HG03097 (cell line): Measurements from ENCODE around the gene TMEM213.
A peak's percentile ranks its signal among the peaks of the same experiment; 100 is the strongest.

Experiments used
- ATAC-seq: cut with Tn5 transposase; IDR thresholded peaks from one replicate; pipeline ENCODE4 v1.9.1; 2021; ENCODE audit not compliant: unreplicated experiment, low FRiP score

TMEM213 gene, protein sequence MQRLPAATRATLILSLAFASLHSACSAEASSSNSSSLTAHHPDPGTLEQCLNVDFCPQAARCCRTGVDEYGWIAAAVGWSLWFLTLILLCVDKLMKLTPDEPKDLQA

GRCh38 chr7:138797715-138798320 is at the start of gene TMEM213, which contains the start of gene ATP6V0A4:
Gene TMEM213, plus strand, starts transcription at chr7:138797994. Its CDS starts 111 bp downstream, at chr7:138798105.
Gene ATP6V0A4, minus strand, starts transcription at chr7:138798196. Its CDS starts 26,949 bp downstream, at chr7:138771247.
- ATAC-seq = no peak

DNA sequence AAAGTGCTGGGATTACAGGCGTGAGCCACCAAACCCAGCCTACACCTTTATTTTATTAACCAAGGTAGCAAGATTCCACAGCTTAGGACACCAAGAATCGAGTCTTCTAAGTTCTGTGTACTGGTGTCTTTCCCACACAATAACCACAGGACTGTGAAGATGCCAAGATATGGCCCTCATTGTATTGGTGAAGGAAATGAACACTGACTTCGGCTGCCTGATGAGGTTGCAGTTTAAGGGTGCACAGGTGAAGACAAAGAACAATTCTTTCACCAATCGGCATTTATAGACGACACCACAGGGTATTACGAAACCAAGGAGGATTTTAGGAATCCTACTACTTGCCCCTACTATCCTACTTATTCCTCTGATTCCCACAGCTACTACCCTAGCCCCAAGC is 49.1 kb upstream of the TMEM213 start:
- no peak for ATAC-seq

- ATAC-seq = no peak
These were observed 47.8 kb upstream of the TMEM213 start for GRCh38 chr7:138749960-138750359.

DNA sequence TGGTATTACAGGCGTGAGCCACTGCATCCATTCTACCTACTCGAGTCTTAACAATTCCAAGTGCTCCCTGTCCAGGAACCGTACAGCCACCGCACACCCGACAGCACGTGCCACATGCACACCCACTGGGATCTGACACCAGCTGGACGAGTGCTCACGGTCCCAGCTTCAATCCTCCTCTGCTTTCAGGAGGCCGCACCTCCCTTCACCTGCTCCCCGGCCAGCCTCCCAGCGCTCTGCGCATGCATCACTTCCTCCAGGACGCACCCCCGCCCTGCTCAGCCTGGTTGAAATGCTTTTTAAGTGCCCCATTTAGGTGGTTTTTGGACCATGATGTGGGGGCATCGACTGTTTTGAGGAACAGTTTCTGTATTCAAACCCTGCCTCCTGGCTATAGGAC is 47.3 kb upstream of the TMEM213 start:
- no peak for ATAC-seq

GRCh38 chr7:138750901-138751464 is 46.8 kb upstream of the TMEM213 start:
- no peak for ATAC-seq

DNA sequence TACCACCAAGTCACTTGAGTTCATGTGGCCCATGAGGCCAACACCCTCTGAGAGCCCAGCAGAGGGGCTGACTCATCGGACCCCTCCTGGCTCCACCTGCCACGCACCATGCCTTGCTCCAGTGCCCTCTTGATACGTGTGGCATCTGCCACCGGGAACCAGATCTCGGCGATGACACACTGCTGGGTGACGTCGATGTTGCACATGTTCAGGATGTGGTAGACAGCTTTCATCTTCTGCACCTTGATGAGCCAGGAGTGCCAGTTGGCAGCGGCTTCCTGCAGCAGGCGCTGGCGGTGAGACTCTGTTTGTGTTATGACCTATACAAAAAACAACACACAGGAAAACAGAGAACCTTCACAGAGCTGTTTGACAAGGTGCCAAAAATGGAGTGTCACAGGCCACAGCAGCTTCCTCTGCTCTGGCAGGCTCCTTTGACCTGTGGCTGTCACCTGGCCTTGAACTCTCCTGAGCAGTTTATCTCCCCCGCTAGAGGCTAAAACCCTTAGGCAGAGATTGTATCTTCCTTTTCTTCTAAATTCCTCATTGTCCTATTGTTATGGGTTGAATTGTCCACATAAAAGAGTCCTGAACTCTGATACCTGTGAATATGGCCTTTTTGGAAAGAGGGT is 45.2 kb upstream of the TMEM213 start:
- ATAC-seq = peak; percentile 85

GRCh38 chr7:138753150-138753518 is 44.7 kb upstream of the TMEM213 start:
- no peak for ATAC-seq

DNA sequence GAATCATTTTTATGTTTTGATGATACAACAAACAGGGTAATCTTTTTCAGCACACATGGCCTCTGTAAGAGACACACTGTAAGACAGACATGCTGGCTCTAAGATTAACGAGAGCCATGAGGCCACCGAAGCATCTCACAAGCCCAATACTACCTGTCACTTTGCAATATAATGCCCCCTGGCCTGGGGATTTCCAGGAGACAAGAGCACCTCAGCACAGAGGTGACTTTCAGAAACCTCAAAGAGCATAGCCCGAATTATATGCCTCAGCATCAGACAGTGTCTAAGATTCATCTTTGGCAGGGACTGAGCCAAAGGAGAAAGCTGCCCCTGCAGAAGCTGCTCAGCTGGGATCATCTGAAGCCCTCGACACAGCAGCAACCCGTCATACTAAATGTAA is 44.2 kb upstream of the TMEM213 start:
- ATAC-seq = no peak

GRCh38 chr7:138755331-138755747 is 42.5 kb upstream of the TMEM213 start:
- no peak for ATAC-seq

DNA sequence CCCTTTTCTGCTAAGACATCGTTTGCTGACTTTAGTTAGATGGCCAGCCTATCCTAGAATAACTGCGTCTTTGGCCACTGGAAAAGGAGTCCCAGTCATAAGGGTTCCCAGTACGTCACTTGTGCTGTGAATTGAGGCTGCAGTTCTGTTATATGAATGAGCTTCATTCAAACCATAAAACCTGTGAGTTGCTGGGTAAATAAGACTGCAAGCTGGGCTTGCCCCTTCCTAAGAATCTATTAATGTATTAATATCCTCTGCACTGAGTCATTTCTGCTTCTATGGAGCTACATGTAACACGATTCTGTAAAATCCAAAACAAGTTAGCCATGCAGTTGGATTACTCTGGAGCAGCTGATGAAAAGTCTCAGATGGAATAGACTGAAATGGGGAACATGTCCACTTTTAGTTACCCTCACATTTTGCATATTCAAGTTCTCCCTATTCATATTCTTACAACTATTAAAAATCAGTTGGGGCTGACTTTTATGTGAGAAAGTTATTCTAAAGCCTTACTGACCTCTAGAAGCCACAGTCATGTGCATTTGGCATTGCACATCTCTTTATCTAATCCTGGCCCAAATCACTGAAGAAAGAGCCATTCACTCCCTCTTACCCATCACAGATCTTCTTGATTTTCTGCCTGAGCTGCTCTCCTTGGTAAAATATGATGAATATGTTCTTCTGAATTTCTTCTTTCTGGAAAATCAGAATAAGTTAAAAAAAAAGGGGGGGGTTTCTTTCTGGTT is 41.8 kb upstream of the TMEM213 start:
- no peak for ATAC-seq

- no peak for ATAC-seq
These were observed 41.1 kb upstream of the TMEM213 start for GRCh38 chr7:138756591-138757242.

DNA sequence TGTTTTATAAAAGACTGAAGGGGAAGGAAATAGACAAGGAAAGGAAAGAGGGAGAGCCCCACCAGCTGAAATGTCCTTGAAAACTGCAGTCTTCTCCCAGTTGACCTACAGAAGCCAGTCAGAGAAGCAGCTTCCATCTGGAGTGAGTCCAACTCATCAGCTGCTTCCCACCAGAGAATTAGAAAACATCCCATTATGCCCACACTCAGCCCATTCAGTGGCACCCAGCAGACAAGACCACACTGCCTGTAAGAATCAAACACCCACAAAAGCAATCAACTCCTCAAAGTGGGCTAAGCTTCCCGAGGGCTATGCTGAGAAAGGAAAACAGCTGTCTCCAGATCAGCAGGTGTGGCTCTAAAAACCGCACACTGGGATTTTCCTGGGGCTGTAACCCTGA is 29.6 kb upstream of the TMEM213 start:
- ATAC-seq = no peak

- ATAC-seq = no peak
These were observed 26.9 kb upstream of the TMEM213 start for GRCh38 chr7:138770904-138771303.

DNA sequence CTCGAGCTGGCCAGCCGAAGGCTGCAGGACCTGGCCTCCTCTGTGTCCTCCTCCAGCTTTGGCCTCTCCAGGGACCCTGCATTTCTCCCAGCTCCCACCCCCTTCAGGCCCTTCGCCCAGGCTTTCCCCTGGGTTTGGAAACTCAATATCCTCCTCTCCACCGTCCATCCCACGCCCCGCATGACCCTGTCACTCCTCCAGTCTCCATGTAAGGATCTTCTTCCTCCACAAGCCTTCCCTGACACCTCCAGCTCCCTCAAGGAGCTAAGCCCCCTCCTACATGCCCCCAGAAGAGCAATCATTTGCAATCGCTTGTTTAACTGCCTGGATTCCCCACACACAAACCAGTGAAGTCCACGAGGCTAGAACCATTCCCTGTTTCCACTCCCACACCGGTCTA is 24.6 kb upstream of the TMEM213 start:
- no peak for ATAC-seq

- ATAC-seq = no peak
These were observed 24.0 kb upstream of the TMEM213 start for GRCh38 chr7:138773817-138774216.

DNA sequence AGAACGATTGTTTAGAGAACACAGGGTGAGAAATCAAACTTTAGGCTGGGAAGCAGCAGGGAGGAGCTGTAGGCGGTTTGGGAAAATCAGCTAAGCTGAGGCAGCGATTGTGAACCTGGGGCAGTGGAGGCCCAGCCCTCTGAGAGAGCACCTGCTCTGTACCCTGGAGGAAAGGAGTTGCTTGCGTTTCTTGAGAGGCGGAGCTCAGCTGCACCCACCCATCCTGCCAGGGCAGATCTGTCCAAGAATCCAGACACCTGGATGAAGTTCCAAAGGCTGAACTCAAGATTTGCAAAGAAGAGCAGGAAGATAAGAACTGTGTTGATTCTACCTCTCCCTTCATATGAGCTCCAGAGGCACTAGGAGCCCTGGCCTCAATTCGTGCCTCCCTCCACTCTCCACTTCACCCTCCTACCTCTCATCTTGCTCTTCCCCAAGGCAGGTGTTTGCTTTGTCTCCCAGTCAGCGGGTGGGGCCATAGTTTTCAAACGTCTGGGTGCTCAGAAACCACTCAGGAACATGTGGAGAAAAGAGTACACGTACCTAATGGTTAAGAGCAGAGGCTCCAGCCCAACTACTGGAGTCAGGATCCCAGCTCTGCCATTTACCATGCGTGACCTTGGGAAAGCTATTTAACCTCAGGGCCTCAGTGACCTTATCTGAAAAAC is 21.5 kb upstream of the TMEM213 start:
- ATAC-seq = no peak

DNA sequence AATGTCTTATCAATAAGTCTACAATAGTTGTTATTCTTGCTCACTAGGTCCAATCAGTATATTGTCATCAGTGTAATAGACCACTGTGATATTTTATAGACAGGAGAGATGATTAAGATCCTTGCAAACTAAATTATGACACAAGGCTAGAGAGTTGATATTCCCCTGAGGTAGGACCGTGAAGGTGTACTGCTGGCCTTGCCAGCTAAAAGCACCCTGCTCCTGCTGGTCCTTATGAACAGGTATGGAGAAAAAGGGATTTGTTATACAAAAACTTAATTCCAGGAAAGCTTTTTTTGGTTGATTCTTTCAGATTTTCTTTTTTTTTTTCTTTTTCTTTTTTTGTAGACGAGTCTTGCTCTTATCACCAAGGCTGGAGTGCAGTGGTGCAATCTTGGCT is 16.8 kb upstream of the TMEM213 start:
- no peak for ATAC-seq

DNA sequence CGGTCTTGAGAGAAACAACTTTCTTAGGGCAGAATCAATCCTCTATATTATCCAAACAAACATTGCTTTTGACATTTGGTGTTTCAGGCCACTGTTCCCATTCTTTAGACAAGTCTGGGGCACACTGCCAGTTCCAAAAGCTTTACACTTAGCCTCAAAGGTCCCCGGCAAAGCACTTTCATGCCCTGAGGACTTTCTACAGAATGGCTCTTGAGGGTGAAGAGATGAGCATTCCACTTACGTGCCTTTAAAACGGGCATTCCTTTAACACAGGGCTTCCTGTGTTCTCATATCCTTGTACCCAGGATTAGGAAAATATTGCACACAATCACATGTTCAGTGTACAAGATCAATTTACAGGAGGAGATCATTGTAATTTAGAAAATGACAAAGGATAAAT is 13.1 kb upstream of the TMEM213 start:
- ATAC-seq = no peak

- no peak for ATAC-seq
These were observed 12.0 kb upstream of the TMEM213 start for GRCh38 chr7:138785587-138786437.
